HTERT RPE-1 (cell line): Measurements from ENCODE around the gene LMF1.

Experiments used
- in situ Hi-C: fragments of 300-500 bp; cut with MboI; formaldehyde crosslinking; loops from 4 replicates; pipeline ENCODE4 v1.14.3; 2020; ENCODE audit warnings: low sequenced_read_pairs

LMF1 gene

DNA sequence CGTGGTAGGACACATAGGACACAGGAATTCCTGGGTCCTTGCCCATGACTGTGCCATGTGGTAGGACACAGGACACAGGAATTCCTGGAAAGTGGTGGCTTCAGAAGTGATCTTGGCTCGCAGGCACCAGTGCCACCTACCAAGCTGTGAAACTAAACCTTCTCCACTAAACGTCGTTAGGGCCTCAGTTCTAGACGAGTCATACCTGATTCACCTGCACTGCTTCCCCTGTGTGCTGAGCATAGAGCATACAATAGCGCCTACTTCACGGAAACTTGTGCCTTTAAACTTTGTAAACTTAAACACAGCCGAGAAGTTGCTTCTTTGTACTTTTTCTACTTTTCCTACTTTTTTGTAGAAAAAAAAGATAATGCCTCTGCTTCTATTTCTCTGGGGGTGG is 15.6 kb upstream of the LMF1 start:
- in situ Hi-C loops: no loop called here

DNA sequence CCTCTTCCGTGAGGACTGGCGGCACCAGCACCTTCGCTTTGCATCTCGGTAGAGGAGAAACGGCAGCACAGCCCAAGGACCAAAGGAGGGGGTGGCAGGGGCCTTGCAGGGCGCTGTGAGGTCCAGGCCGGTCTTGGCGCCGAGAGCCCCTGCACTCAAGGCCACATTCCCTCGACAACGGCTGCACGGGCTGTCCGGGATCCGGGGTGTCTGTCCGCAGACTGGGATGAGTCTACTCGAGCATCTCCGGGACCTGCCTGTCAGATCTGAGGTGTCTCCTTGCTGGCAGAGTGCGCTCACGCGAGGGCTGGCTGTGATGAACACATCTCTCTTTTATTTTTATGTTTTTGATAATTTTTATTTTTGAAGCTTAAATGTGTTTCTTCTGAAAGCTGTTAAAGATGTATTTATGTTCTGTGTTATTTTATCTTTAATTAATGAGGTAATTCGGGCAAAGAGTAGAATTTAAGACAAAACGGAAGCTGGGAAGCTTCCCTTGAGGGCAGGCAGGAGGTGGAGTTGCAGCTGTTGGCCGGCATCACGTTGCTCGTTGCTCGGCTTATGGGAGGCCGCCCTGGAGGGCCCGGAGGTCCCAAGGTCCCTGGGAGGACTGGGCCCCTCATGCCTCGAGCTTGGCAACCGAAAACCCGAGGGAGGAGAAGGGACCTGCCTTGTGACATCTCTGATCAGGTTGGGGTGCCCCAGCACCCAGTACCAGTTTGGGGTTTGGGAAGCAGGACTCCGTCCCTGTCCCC is 15.0 kb upstream of the LMF1 start:
- in situ Hi-C loops: no loop called here

- in situ Hi-C loops: no loop called here
Measured at GRCh38 chr16:984736-985636, 14.2 kb upstream of the LMF1 start.

- in situ Hi-C loops: no loop called here
Measured at GRCh38 chr16:984121-984694, 13.4 kb upstream of the LMF1 start.

DNA sequence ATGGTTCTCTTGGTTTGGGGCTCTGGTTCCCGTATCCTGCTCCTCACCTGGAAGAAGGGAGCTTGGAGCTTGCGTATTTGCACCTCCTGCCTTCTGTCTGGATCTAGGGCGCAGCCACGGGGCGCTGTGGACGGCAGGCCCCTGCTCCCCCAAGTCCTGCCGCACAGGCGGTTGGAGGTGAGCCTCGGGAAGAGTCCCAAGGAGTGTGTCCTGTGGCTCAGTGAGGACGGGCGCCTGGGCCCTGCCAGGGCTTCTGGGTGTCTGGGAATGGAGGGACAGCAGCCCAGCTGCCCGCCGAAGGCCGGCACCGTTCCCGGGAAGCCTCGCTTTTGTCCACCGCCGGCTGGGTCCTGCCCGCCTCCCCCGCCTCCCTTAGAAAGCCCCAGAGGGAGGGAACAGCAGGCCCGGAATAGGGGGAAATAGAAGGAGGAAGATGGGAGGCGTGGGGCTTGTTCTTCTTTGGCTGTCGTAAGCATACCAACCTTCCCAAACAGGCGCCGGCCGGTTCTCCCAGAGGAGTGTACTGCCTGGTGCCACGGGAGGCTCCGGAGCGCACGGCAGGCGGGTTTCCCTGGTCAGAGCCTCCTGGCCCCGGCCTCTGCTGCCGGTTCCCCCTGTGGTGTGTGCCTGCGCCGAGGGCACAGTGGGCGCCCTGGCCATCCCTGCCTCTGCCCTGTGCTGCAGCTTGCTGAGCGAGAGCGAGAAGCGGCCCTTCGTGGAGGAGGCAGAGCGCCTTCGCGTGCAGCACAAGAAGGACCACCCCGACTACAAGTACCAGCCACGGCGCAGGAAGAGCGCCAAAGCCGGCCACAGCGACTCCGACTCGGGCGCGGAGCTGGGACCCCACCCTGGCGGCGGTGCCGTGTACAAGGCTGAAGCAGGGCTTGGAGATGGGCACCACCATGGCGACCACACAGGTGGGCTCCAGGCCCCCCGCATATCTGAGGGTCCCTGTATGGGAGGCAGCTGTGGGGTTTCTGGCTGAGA is 12.6 kb upstream of the LMF1 start:
- in situ Hi-C loops: no loop called here

GRCh38 chr16:982145-983043 is 11.6 kb upstream of the LMF1 start:
- in situ Hi-C loops: no loop called here

DNA sequence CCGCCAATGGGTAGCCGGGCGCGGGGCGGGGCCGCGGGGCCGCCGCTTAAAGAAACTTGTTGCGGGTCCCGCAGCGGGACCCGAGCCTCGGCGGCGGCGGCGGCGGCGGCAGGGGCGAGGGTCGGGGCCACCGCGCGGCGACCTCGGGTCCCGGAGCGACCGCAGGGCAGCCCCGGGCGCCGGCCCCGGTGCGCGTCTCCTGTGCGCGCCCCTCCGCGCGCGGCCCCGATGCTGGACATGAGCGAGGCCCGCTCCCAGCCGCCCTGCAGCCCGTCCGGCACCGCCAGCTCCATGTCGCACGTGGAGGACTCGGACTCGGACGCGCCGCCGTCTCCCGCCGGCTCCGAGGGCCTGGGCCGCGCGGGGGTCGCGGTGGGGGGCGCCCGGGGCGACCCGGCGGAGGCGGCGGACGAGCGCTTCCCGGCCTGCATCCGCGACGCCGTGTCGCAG is 10.9 kb upstream of the LMF1 start, which contains the start of gene SOX8:
Gene SOX8 (plus strand): TSS at position 76 of the 450 bp plus-strand sequence. CDS start 153 bp downstream, at position 229.
- in situ Hi-C loops: no loop called here

GRCh38 chr16:980595-980854 is 9.7 kb upstream of the LMF1 start:
- in situ Hi-C loops: no loop called here

DNA sequence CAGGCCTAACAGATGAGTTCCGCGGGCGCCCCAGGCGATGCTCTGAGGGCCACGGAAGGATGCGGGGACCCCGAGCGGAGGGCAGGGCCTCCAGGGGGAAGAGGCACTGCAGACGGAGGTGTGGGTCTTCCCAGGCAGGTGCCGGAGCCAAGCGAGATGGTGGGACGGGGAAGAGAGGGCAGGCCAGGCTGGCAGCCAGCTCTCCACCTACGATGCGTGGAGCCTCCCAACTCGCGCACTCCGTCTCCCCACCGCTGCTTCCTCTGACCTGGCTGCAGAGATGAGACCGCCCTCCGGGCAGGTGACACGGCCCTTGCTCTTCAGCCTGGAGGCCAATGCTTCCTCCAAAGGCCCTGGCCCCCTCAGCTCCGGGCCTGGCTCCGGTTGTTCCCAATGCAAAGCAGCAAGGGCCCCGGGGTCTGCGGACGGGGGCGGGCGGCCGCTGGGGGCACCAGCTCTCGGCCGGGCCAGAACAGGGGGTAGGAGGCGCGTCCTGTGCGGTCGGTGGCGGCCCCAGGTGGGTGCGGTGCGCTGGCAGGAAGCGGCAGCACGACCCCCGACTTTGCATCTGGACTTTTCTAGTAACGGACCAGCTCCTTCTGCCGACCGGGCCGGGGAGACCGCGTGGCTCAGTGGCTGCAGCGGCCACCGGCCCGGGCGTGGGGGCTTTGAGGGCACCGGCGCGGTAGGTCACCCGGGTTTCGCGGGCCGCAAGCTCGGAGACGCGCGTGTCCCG is 9.2 kb upstream of the LMF1 start:
- in situ Hi-C loops: no loop called here

DNA sequence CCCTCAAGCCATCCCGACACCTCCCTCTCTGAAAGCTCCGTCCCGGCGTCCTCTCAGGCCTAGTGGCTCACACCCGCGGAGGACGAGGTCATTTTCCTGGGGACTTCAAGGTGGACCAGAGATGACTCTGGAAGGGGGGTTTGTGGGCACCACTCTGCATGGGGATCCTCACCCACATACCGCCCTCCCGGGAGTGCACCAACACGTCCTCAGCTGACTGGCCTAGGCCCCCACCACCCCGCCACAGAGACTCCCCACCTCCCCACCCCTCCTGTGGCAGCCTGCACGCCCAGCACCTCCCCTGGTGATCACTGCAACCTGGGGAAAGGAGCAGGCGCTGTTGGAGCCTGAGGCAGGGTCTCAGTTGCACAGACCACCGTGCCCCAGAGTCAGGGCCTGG is 8.4 kb upstream of the LMF1 start:
- in situ Hi-C loops: no loop called here

GRCh38 chr16:978403-978802 is 7.6 kb upstream of the LMF1 start:
- in situ Hi-C loops: no loop called here

- in situ Hi-C loops: no loop called here
Measured at GRCh38 chr16:977896-978295, 7.1 kb upstream of the LMF1 start.

DNA sequence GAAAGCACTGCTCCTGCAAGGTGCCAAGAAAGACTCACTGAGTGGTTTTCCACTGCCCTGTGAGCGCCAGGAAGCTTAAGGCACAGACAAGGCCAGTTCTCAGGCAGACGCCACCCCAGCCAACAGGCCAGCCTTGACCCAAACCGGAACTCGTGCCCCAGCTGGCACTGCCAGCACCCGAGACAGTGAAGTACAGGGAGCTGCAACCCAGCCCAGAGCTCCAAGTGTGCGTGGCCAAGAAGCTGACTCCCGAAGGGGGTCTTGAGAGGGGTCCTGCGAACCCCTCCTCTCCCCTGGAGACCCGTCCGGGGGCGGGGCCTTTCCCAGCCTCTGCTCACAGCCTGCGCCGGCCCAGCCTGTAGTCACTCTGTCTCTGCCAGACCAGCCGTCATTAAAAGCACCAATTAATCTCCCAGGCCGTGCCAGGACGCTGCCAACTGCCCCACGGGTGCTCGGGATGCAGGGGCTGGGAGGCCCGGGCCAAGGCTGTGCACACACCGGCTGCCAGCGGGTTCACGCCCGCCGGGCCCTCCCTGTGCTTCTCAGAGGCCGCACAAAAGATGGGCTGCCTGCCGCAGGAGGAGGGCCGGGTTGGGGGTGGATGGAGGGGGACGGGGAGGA is 6.4 kb upstream of the LMF1 start:
- in situ Hi-C loops: no loop called here

DNA sequence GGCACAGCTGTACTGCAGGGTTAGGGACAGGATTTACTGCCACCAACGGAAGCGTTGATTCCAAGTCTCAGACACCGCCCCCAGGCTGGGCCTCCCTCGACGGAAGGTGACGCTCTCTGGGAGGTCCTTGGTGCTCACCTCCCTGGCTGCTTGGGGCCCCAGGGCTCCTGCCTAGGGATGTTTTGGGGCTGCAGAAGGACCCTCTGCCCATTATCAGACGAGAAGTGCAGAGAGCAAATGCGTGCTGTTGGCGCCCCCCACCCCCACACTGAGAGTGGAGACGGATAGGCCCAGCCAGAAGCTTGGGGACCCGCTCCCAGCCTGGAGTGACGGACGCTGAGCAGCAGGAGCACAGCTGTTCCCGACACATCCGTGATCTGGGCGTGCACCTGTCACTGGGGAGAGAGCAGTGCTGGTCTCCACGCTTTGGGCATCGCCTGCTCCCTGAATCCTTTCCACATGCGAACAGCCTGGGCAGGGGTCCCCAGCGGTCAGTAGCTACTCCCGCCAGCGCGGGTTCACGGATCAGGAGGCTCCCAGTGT is 5.7 kb upstream of the LMF1 start:
- in situ Hi-C loops: no loop called here

DNA sequence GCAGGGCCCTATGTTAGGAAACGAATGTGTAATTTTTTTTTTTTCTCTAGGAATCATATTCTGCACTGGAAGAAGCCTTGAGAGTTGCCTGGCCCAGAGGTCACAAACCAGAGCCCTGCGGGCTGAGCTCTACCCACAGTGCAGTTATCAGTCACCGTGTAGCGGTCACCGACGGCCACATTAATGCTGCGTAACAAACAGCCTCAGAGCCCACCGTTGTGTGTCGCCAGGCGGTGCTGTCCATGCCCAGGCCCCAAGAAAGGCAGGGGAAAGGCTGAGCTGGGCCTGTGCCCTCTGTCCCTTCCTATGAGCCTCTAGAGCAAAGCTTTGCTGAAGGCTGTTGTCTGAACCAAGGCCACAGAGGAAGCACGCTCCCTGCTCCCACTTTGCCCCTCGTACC is 4.5 kb upstream of the LMF1 start:
- in situ Hi-C loops: no loop called here

- in situ Hi-C loops: no loop called here
Measured at GRCh38 chr16:974611-975261, 4.0 kb upstream of the LMF1 start.

DNA sequence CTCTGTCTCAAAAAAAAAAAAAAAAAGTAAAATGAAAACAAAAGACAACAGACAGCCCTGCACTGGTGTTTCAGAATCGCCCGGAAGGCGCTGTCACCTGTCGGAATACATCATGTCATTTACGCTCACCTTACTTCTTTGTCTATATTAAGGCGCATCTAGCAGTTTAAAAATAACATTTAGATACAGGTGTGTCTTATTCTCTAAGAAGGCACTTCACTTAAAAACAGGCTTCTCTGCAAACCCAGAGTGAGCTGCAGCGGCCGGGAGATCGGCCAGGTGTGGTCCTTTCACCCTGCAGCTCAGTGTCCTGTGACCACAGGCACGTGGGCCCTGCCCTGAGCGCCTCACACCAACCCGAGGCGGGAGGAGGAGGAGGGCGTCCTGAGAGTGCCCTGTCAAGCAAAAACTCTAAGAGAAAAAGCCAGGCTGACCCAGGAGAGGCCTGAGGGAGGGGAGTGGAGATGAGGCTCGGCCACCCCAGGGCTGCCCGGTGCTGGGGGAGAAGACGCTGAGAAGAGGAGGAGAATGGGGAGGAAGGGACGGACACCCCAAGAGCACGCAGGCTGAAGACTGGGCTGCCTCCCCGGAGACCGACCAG is 3.3 kb upstream of the LMF1 start:
- in situ Hi-C loops: no loop called here
